Heart left ventricle (tissue), 16 donors: ENCODE results near the gene CALML6. TPM values are rescaled to one million over a fixed set of nuclear protein-coding genes. Genes with fewer than 3 reads are reported as not detected.
A peak's percentile ranks its signal among the peaks of the same experiment; 100 is the strongest.

Experiments
- ATAC-seq, 4 donors: fragments of 200-7000 bp; cut with Tn5 transposase; one replicate each; pipeline ENCODE4 v1.9.1; 2020 to 2022; ENCODE audit warnings: moderate library complexity in 4 of 4, mild to moderate bottlenecking in 3 of 4, moderate number of reproducible peaks in 1 of 4
- DNase-seq, 5 donors: peaks; one replicate each; pipeline ENCODE4 v3.0.0-alpha.2; 2020
- H3K27ac ChIP-seq, 12 donors: fragments of 200-600 bp; sonication (generic) in 4 of 12; one replicate each; pipeline versions ENCODE4 v1.5.0 to v1.8.0; 2016 to 2022; ENCODE audit warnings: mild to moderate bottlenecking in 2 of 12
- H3K27me3 ChIP-seq, 9 donors: fragments of 200-600 bp; sonication (generic) in 2 of 9; one replicate each; pipeline versions ENCODE4 v1.5.1 to v1.8.0; 2016 to 2022; ENCODE audit warnings: mild to moderate bottlenecking in 3 of 9
- H3K36me3 ChIP-seq, 9 donors: fragments of 200-600 bp; sonication (generic) in 2 of 9; one replicate each; pipeline versions ENCODE4 v1.5.0 to v1.8.0; 2018 to 2022; ENCODE audit warnings: mild to moderate bottlenecking in 2 of 9
- H3K4me1 ChIP-seq, 12 donors: fragments of 200-600 bp; sonication (generic) in 4 of 12; one replicate each; pipeline versions ENCODE4 v1.5.0 to v1.8.0; 2016 to 2022; ENCODE audit warnings: mild to moderate bottlenecking in 3 of 12
- H3K4me3 ChIP-seq, 12 donors: fragments of 200-600 bp; sonication (generic) in 4 of 12; one replicate each; pipeline versions ENCODE4 v1.5.0 to v1.8.0; 2017 to 2022; ENCODE audit warnings: mild to moderate bottlenecking in 9 of 12, moderate library complexity in 4 of 12
- H3K9me3 ChIP-seq, 12 donors: fragments of 200-600 bp; sonication (generic) in 4 of 12; one replicate each; pipeline versions ENCODE4 v1.5.0 to v1.8.0; 2016 to 2022; ENCODE audit warnings: mild to moderate bottlenecking in 1 of 12
- POLR2A ChIP-seq, 2 donors: fragments of 450-650 bp; IDR thresholded peaks; one replicate each; pipeline ENCODE4 v1.6.1; 2017; ENCODE audit warnings: antibody characterized with exemption in 2 of 2, mild to moderate bottlenecking in 2 of 2, moderate library complexity in 2 of 2
- WGBS, 4 donors: extraction: QIAGEN DNeasy Blood & Tissue Kit in 2 of 4; methylation state at CpG; one replicate each; pipeline versions ENCODE4 v1.1.5 to v1.1.7; 2013 to 2018; 5-methylcytosine and 5-hydroxymethylcytosine counted together
- intact Hi-C, 10 donors: fragments of 100-400 bp; cut with DNase I; formaldehyde crosslinking; loops; one replicate each; pipeline versions ENCODE4 v1.11.1 to v1.14.2; 2022
- polyA plus RNA-seq, 2 donors: library from polyadenylated mRNA; stranded (reverse); fragments of 200-250 nt; gene quantifications; one replicate each; pipeline ENCODE4 v1.2.3, GENCODE V29; 2013
- total RNA-seq, 9 donors: library from RNA; depleted of rRNA in 2 of 9; stranded (reverse); fragments of >200 nt in 2 of 9; fragmentation: NEBNext Ultra II Directional in 3 of 9; extraction: Animal tissue kit (Norgen Biotek cat#: 25700) in 3 of 9; gene quantifications; one replicate each; pipeline versions ENCODE4 v1.1.0 to v1.2.4, GENCODE V29; 2016 to 2023
- TF ChIP-seq, protein P1 (sequence below), 12 donors: fragments of 200-600 bp; sonication (generic) in 4 of 12; IDR thresholded peaks; one replicate each; pipeline versions ENCODE4 v1.5.0 to v1.8.0; 2018 to 2022; ENCODE audit warnings: antibody characterized with exemption in 12 of 12, mild to moderate bottlenecking in 5 of 12
- donor health status: ischemic (EF 13 %, LVEDD 7.1; RV severe dilation, severe dysfunction).
- donor health status: healthy with polysubstance abuse.
- donor health status: DM: no; HTN: yes; CAD: no.
- donor health status: DM: no; HTN: no; CAD: no.
- donor health status: ischemic (EF 25% LVEDD 6.9; RV normal size, moderate dysfunction).
- donor health status: ischemic (EF 25% LVEDD 5.7; RV mildly dilated, moderate dysfunction).
- donor health status: healthy.
- donor health status: DM: yes; HTN: yes; CAD: no.
- donor health status: ischemic (EF 35%, LVEDD 5.7; RV mildly dilated, moderate dysfunction).
- donor health status: nonischemic (EF 11% LVEDD 7.7; RV severe dilation, severe dysfunction).
- donor health status: DM: yes; HTN: yes; CAD: no.
- donor health status: PGD.
- donor health status: ischemic (EF 29% LVEDD 5.4; RV normal size, mild dysfunction).
- donor health status: nonischemic (EF 23%, LVEDD 6.1; RV moderate dilation, normal function).

CALML6 gene
- total and polyA plus RNA-seq, 11 donors = 0.17 to 0.58 (median 0.29) TPM; not detected in 8

- intact Hi-C loops = no loop called here
- WGBS, 4 donors = 86 to 89% (median 88%) methylated on average over 13 of the region's 13 CpGs
Observed at GRCh38 chr1:1911350-1912041, 3.6 kb upstream of the CALML6 start.

GRCh38 chr1:1914101-1914970, 724 bp upstream of the CALML6 start:
- peak in 3 of 5 donors; percentile 6 to 60 (median 21) for DNase-seq
- TF ChIP-seq POLR2A (IDR thresholded peaks at IDR 0.05) = no peak
- TF ChIP-seq, protein P1, sequence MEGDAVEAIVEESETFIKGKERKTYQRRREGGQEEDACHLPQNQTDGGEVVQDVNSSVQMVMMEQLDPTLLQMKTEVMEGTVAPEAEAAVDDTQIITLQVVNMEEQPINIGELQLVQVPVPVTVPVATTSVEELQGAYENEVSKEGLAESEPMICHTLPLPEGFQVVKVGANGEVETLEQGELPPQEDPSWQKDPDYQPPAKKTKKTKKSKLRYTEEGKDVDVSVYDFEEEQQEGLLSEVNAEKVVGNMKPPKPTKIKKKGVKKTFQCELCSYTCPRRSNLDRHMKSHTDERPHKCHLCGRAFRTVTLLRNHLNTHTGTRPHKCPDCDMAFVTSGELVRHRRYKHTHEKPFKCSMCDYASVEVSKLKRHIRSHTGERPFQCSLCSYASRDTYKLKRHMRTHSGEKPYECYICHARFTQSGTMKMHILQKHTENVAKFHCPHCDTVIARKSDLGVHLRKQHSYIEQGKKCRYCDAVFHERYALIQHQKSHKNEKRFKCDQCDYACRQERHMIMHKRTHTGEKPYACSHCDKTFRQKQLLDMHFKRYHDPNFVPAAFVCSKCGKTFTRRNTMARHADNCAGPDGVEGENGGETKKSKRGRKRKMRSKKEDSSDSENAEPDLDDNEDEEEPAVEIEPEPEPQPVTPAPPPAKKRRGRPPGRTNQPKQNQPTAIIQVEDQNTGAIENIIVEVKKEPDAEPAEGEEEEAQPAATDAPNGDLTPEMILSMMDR (IDR thresholded peaks at IDR 0.05) = no peak
- no peak overlapping the region for H3K27ac ChIP-seq
- peaks cover 5 to 26% (median 16%) of the 10 kb centered on the region in 12 donors for H3K4me1 ChIP-seq
- no peak overlapping the region for H3K4me3 ChIP-seq
- H3K36me3 ChIP-seq = no peaks in the 10 kb centered on the region
- intact Hi-C loops = no loop called here
- 67 to 78% (median 74%) methylated on average over 10 to 20 of the region's 20 CpGs for WGBS, 4 donors
- no peak for ATAC-seq
- no peaks in the 10 kb centered on the region for H3K9me3 ChIP-seq
- no peaks in the 10 kb centered on the region for H3K27me3 ChIP-seq

More at GRCh38 chr1:1911350-1912041, 3.6 kb upstream of the CALML6 start:
- DNase-seq (peak in 3 of 5 donors; percentile 6 to 20 (median 14)), ATAC-seq (no peak)
- H3K36me3 ChIP-seq = no peaks in the 10 kb centered on the region
- peaks cover 0 to 27% (median 18%) of the 10 kb centered on the region in 12 donors for H3K4me1 ChIP-seq
- no peak overlapping the region for H3K4me3 ChIP-seq
- TF ChIP-seq POLR2A (IDR thresholded peaks at IDR 0.05) = no peak
- TF ChIP-seq, protein P1 (IDR thresholded peaks at IDR 0.05) = no peak
- H3K9me3 ChIP-seq = no peaks in the 10 kb centered on the region
- H3K27me3 ChIP-seq = no peaks in the 10 kb centered on the region
- H3K27ac ChIP-seq = no peak overlapping the region

DNA sequence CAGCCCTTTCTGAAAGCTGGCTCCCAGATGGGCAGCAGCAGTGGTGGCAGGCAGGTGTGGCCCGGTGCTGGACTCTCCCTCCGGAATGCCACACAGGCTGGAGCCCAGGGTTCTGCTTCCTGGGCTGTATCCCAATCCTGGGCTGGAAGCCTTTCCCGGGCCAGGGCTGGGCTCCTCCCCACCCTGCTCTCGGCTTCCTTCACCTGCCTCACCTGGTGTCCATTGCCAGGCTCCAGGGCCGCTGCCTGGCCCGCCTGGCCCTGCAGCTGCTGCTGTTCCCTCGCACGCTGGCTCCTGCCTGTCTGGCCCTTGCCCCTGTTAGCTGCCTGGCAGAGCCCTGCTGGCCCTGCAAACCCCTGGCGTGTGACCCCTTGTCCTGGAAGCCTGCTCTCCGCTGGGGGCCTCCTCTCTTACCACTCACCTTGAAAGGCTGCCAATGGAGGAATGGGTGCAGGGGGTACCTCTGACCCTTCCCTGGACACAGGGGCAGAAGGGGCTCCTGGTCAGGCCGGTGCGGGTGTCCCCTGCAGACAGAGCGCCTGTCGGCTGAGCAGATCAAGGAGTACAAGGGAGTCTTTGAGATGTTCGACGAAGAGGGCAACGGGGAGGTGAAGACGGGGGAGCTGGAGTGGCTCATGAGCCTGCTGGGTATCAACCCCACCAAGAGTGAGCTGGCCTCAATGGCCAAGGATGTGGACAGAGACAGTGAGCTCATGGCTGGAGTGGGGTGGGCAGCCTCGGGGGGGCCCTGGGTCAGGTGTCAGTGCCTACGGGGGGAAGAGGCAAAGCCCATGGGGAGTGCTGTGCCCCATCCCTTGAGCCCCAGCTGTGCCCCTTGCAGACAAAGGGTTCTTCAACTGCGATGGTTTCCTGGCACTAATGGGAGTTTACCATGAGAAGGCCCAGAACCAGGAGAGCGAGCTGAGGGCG, 1.1 kb downstream of the CALML6 start:
- intact Hi-C loops = no loop called here
- WGBS, 4 donors = 91 to 93% (median 92%) methylated on average over 18 to 23 of the region's 23 CpGs
- DNase-seq = peak; percentile 6 to 59 (median 21)
- no peaks in the 10 kb centered on the region for H3K36me3 ChIP-seq
- no peak overlapping the region for H3K27ac ChIP-seq
- no peak for TF ChIP-seq POLR2A (IDR thresholded peaks at IDR 0.05)
- TF ChIP-seq, protein P1 (IDR thresholded peaks at IDR 0.05) = no peak
- no peaks in the 10 kb centered on the region for H3K9me3 ChIP-seq
- H3K4me3 ChIP-seq = no peak overlapping the region
- peaks cover 5 to 22% (median 13%) of the 10 kb centered on the region in 12 donors for H3K4me1 ChIP-seq
- H3K27me3 ChIP-seq = no peaks in the 10 kb centered on the region
- ATAC-seq = no peak
